T1000 (cell line): Measurements from ENCODE around the gene SNX32.

Source experiments
- DNase-seq: peaks from one replicate; lab custom pipeline; 2025; ENCODE audit warnings: mixed read lengths; lab: John Stamatoyannopoulos, UW

SNX32 gene

DNA sequence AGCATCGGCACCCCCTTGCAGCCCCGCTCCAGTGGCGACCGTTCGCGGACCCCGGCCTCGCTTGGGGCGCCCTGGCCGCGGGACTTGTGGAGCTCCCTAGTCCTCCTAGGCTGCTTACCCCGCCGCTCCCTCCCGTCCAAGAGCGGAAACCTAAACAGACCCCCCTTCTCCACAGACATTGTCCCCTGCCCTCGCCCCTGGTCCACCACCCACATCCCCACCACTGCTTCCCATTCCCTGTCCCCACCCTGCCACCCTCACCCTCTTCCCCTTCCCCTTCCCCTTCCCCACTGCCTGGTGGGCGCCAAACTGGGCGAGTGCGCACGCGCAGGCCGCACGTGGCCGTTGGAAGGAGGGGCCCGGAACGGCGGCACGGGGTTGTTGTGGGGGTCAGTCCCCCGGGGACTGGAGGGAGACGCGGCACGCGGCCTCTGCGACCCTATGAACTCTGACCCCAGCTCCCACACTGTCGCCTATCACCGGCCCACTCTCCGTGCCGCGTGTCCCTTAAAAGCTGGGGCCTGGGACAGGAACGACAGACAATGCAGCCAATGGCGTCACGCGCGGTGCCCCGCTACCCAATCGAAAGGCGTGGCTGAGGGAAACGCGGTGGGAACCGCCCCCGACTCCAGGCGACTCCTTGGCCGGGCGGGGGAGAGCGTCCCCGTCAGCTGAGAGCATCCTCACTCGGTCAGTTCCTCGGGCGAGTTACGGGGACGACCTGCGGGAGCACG, at the start of gene SNX32:
SNX32 (plus strand) TSS at position 667 of the 734 bp plus-strand sequence. CDS start 103 bp downstream, outside the sequence.
- peak; percentile 81 for DNase-seq

DNA sequence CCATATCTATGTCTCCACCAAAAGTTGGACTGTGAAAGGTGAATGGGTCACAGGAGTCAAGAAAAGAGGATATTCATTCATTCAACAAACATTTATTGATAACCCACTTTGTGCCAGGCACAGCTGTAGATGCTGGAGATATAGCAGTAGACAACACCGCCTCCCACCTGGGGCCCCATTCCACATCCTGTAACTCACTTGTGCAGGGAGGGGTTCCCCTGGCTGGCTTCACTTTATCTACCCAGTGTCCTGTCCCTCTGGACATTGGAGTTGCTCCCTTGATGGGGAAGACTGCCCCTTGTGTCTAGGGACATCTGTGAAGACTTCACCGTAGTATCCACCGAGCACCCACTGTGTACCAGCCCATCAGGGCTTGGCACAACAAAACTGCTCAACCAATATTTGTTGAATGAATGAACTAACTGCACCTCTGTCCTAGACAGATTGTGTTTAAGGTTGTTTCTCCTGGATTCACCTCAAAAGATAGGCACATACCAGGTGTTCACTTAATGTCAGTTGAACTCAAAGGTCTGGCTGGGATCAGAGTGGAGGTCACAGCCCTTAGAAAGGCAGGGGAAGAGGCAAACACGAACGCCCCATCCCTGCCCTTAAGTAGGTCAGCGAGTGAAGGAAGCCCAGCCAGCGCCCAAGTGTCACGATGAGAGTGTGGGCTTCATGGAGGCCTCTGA, 48.3 kb upstream of the SNX32 start:
- DNase-seq, result no peak

DNA sequence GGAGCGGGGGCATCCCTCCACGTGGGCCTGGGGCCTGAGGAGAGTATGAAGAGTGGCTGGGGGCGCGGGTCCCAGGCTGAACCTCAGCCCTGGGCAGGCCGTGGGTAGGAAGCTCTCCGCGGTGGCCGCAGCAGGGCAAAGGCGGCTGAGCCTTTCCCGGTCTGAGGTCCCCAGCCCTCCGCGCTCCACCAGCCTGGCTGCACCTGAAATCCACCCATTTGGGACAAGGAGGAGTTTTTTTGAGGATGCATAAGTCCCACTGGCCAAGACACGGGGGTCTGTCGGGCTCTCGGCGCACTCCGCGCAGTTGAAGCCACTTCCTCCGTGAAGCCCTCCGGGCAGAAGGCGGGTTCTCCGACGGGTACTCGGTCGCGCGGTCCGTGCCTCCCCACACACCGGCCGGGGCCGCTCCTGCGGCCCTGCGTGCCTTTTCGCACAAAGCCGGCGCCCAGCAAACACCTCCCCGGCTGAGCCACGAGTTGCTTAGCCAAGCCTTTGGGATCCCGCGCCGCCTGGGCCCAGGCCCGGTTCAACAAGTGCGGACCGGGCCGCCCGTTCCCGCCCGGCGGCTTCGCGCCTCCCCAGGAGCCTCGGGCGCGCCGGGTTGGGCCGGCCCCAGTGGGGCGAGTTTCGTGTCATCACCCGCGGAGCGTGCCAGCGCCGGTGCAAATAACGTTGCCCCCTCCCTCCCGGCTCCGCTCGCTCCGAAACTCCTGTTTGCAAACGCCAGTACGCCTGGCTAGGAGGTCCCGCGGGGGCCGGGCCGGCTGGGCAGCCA, 47.6 kb upstream of the SNX32 start:
- no peak for DNase-seq

DNA sequence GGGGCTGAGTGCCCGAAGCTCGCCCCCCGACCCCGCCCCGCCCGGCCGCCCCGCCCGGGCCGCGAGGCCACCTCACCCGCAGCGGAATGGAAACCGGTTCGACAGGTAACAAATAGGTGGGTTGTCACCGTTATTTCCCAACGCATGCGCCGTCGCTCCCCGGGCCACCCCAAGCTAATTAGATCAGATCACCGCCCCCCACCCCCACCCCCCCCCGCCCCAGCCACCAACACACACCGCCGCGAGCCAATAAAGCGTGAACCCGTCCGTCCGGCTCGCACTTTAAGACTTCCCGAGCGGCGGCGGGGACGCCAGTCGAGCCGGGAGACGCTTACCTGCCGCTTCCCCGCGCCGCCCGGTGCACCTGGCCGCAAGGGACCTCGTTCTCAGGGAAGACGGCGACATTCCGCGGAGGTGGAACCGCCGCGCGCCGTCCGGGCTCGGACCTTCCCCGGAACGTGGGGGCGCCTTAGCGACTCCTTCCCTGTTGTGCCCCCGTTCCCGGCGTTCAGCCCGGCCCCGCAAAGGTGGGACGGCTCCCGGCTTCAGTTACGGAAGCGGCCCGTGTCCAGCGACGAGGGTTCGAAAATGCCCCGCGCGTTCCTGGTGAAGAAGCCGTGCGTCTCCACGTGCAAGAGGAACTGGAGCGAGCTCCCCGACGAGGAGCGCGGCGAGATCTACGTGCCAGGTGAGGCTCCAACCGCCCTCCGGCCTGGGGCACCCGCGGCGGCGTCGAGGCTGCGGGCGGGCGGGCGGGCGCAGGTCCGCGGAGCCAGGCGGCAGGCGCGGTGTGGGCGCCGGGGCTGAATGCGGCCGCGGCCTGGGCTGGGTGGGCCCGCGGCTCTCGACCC, 46.8 kb upstream of the SNX32 start, which contains the start of gene OVOL1:
OVOL1 (plus strand) TSS at position 278 of the 851 bp plus-strand sequence; CDS start at position 589, 311 bp downstream.
- no peak for DNase-seq

DNA sequence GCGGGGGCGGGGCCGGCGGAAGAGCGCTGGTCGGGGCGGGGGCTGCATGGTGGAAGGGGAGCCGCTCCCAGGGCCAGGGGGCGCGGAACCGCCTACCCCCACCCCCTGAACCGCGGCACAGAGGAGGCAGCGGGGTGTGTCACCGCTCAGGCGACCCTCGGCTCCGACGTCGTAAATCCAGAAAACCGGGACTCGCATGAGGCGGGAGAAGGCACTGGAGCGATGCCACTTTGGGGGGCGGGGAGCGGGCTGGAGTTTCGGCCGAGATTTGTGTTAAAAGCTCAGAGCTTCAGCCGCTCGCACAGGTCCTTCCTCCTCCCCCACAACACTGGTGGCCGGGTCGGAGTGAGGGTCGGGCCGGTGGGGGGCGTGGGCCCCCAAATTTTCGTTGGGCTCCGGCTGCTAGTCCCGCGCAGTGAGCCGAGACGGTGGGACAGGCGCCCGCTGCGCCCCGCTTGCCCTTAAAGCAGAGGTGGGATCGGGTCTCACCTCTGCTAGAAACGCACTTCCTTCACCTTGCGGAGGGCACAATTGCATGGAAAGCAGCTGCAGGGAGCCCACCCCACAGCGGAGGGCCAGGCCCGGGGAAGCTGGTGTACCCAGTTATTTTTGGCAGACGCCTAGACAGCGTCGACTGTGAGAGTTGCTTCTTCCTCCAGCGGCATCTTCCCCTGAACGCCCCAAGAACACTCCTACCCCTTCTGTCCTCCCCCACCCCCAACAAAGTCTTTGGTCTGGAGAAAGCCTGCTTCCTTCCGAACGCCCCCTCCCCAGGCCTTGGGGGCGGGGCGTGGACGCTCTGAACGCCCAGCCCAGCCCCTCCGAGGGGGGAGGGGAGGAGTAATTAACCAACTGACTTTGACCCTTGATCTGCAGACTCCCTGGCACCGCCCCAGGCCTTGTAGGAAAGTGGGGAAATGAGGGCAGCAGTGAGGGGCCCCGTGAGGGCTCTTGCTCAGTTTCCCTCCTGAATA, 45.8 kb upstream of the SNX32 start:
- DNase-seq, result no peak

DNA sequence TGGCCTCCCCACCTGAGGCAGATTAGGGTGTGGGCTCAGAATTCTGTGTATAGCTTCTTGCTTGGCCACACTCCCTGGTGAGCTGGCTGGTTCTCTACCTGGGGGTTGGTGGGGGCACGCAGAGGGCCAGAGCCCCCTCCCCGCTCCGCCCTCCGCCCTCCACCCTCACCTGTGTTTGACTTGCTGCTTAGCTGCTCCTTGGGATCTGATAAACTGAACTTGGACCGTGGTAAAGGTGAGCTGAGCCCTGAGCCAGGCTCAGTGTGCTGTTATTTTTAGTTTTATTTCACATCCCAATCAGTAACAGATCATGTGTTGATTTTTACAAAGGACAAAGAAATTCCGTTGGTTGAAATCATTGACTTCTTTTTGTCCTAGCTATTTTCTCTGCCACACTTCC, 44.9 kb upstream of the SNX32 start:
- DNase-seq, result no peak

DNA sequence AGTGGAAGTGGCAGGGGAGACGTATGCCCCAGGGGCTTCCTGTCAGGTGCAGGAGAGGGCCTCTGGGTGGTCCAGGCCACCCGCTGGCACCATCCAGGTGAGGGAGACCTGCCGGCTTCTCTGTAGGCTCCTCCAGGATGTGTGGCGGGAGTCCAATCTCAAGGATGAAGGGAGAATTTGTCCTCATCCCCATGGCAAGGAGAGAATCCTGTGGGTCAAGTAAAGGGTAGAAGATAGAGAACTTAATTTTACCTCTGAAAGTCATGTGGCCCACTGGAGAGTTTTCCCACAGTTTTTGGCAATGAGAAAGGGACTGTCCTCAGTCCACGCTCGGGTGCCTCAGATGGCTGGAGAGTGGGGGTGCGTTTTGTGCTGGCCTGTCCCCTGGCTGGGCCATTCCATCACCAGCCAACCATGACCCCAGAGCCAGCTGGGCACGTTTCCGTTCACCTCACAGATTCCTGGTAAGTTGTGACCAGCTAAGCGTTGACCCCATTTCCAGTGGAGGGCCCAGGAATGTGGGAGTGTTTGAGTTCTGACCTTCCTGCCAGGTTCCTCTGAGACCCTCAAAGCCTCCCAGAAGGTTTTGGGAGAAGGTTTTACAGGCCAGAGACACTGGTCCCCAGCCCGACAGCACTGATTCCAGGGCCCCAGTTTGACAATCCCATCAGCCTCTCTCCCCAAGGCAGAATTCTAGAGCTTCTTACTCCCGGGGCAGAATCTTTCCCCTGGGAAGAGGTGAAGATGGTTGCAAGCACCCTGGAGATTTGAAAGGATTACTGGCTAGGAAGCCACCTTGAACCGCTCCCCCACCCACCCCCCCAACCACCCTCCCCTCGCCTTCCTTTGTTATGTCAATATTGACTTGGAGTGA, 44.3 kb upstream of the SNX32 start:
- no peak for DNase-seq

DNA sequence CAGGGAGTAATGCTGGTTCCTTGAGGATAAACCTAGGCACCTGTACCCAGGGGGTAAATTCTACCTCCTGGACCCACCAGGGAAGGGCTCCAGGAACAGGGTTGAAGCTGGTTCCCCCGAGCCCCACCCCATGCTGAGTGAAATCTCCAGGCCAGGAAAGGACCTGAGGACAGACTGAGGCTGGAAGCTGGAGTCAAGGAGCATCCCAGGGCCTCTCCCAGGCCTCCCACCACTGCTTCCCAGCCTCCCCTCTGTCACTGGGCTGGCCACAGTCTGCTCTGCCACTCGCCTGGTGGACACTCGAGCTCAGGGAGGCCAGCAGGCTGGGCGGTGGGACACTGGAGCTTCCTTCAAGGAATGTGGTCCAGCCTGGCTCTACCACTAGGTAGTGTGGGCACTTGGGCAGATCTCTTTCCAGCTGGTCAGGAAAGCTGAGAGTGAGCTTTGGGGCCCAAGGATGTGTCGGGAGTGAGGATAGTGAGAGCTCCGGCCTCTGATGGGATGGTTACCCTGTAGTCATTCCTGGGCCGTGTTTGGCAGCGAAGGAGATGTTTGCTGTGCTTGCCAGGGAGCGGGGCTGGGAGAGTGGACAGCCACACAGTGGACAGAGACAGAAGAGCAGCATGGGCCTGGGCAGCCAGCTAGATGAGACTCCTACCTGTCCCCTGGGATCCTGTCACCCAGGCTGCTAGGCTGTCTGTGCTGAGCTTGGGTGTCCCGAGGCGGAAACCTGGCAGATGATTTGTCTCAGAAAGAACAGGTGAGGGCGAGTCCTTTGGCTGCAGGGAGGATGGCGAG, 43.5 kb upstream of the SNX32 start:
- no peak for DNase-seq

DNA sequence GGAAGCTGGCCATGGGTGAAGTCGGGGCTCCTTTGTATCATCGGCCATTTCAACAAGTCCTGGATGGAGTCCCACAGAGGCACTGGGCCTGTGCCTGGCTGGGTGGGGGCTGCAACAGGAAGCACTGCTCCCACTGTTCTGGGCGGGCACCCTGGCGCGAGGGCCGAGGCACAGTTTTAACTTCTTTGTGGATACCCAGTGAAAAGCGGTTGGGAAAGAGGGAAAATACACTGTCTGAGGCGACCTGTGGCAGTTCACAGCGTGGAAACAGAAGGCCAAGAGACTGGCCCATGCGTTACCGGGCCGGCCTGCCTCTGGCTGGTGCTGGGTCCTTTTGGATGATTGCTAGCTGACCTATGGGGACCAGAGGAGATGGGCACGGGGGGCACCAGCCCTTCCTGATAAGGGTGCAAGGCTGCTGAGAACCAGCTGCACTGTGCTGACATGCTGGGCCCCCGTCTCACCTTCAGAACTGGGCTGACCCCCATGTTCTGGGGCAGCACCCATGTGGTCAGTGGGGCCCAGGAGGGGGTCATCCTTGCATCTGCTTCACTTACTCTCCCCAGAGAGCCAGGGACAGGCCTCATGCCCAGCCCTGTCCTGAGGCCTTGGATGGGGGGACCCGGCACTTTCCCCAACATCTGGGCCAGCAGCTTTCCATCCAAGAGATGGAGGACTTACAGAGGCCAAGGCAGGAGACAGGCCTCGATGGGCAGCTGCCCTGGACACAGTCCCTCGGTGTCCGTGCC, 42.7 kb upstream of the SNX32 start:
- DNase-seq, result no peak

DNA sequence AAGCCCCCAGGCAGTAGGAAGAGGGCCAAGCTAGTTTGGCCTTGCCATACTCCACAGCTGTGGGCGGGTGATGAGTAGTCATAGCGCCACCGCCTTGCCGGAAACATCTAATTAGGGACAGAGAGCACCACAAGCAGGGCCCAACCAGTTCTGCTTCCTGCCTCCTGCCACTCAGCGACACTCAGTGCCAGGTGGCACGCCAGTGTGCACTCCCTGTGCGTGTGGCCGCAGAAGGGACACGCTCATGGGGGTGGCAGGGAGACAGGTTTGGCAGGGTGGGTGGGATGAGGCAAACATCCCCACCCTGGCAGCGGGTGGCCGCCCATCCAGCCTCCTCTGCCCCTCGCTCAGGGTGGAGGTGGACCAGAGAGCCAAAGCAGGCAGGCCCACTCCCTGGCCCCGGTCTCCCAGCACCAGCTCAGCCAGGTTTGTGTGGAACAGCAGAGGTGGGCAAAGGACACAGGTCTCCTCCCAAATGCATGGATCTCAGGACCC, 42.0 kb upstream of the SNX32 start:
- DNase-seq, result no peak

DNA sequence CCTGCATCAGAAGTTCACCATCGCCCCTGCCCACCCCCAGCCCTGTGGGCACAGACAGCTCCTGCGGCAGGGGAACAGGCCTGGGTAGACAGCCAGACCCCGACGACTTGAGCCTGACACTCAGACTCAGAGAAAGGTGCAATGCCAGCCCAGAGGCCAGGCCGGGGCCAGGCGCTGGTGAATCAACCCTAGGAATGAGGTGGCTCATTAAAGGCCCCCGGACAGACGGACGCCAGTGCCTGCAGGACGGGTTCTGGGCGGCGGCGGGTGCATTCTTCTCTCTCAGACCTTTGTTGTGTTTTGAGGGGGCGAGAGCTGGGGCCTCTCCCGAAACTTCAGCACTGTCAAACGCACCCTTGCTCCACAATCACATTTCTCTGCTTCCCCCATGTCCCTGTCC, 41.3 kb upstream of the SNX32 start:
- DNase-seq, result no peak

DNA sequence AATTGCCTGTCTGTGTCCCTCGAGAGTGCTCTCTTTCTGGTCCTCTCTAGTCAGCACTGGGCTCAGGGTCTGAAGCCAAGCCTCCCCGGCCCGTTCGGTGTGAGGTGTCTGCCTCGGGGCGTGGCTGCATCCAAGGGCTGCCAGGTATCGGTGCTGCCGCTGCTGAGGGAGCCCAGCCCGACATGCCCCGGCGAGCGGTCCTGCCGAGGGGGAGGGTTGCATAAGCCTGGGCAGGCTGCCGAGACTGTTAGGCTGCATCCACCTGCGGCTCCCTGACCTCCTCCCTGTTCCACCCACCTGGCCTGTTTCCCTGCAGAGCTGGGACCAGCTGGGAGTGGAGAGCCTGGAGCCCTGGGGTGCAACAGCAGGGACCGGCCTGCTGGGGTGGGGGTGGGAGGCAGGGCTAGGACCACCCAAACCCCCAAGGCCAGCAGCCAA, 40.6 kb upstream of the SNX32 start:
- no peak for DNase-seq

DNA sequence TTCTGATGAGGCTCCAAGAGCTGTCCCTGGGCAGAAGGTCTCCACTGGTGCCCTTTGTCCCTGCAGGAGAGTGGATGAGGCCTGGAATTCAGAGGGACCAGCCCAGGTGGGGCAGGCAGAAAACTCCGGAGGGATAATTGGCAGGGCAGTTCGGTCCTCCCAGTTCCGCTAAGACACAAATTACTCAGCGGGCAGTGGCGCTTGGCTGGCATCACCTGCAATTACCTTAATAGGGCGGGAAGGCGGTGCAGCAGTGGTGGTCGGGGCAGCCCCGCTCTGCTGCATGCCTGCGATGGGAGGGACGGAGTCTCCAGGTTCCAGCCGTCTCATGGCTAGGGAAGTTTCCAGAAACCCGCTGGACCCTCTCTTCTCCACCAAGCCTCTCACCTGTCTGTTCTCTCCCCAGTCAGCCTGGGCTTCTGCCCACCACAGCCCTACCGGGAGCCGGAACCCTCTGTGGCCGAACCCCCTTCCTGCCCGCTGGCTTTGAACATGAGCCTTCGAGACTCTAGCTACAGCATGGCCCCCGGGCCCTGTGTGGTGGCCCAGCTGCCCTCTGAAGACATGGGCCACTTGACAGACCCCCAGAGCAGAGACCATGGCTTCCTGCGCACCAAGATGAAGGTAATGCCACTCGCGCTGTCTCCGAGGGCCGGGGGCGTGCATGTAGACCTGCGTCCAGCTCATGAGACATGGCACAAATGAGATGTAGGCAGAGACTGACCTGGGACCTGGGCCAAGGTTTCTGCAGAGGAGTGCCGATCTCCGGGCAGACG, 40.0 kb upstream of the SNX32 start:
- no peak for DNase-seq

DNA sequence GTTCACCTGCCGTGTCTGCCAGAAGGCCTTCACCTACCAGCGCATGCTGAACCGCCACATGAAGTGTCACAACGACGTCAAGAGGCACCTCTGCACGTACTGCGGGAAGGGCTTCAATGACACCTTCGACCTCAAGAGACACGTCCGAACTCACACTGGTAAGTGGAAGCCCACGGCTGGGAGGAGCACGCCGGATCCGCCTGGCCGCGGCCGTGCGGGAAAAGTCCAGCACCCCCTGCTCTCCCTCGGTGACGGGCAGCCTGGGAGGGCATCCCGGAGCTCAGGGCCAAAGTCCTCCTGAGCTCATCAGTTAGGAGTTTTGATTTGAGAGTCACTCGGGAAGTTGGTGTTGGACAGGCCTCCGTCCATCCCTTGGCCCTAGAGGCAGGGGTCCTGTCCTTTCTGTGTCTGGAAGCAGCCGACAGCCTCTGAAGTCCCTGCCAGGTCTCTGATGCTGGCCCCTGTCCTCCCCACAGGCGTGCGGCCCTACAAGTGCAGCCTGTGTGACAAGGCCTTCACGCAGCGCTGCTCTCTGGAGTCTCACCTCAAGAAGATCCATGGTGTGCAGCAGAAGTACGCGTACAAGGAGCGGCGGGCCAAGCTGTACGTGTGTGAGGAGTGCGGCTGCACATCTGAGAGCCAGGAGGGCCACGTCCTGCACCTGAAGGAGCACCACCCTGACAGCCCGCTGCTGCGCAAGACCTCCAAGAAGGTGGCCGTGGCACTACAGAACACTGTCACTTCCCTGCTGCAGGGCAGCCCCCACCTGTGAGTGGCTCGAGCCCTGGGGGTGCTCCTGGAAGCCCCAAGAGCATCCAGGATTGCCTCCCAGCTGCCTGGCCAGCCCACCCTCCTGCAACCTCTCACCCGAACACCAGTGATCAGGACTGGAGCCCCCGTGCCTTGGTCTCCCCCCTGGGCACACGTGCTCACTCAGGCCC, 38.9 kb upstream of the SNX32 start:
- no peak for DNase-seq

DNA sequence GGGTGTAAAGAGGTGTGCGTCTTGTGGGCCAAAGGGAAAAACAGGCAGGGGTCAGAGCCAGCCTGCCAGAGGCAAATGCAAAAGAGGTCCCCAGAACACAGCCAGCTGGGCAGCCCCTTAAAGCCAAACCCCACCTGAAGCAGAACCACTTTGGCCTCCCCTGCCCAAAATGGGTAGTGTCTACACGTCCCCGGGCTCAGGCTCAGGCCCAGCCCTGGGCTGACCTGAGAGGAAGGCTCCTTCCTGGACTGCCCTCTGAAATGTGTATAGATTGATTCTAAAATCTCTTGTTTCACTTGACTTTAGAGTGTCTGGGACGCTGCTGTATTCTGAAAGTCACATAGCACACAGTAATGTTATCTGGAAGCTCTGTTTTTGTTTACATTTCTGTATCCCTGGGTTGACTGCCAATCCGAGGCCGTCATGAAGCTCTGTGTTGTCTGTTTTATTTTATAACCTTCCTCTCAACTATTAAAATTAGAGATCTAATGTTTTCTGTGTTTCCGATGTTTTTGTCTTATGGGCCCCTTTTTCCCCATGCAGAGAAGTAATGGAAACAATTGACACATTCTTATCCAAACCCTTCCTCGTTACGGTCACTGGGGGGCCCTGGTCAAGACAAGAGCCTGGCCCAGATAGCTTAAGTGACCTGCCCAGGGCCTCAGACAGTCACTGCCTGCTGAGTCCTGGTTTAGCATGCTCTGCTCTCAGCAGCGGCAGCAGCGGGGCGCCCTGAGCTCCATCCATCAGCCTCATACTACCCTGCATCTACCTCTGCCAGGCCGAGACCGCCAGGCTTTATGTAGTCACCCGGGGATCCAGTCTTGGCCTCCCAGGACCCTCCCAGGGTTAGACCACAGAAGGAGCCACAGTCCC, 36.8 kb upstream of the SNX32 start:
- DNase-seq, result no peak
